SH-SY5Y (cell line): Measurements from ENCODE around the gene BMAL1.

Experiments used
- GATA2 ChIP-seq: IDR thresholded peaks from 2 replicates; pipeline ENCODE4 v1.6.1; 2011; ENCODE audit warnings: mild to moderate bottlenecking, low read depth, low read length
- GATA3 ChIP-seq: IDR thresholded peaks from 2 replicates; pipeline ENCODE4 v1.6.1; 2011; ENCODE audit warnings: low read depth, mild to moderate bottlenecking, low read length, moderate library complexity

DNA sequence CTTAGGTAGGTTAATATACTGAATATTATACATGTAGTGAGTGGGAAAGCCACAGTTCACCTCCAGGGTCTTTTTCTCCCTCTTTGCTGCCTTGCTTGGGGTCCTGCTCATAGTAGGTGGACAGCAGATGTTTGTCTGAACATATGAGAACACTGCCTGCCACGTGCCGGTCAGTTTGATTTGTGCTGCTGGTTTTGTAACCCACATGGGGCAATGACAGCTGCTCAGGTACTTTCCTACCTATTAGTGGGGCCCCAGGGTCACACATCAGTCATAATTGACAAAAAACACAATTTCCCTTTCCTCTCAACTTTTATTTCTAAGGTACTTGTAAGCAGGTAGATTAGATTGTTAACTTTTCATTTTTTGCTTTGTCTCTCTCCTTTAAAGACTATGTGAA, 43.8 kb downstream of the BMAL1 start:
- TF ChIP-seq GATA2 (no peak), GATA3 (no peak)
